CMK (cell line): ENCODE data around the gene GJD3.
"Not testable (repeated sequence)": the region's sequence is repeated elsewhere in the genome, so short reads cannot be mapped to it uniquely, and the experiment has no call there.

Source experiments
- DNase-seq: peaks from one replicate; pipeline ENCODE4 v3.0.0-alpha.2; 2010; ENCODE audit warnings: low read depth

The GJD3 gene, protein sequence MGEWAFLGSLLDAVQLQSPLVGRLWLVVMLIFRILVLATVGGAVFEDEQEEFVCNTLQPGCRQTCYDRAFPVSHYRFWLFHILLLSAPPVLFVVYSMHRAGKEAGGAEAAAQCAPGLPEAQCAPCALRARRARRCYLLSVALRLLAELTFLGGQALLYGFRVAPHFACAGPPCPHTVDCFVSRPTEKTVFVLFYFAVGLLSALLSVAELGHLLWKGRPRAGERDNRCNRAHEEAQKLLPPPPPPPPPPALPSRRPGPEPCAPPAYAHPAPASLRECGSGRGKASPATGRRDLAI

DNA sequence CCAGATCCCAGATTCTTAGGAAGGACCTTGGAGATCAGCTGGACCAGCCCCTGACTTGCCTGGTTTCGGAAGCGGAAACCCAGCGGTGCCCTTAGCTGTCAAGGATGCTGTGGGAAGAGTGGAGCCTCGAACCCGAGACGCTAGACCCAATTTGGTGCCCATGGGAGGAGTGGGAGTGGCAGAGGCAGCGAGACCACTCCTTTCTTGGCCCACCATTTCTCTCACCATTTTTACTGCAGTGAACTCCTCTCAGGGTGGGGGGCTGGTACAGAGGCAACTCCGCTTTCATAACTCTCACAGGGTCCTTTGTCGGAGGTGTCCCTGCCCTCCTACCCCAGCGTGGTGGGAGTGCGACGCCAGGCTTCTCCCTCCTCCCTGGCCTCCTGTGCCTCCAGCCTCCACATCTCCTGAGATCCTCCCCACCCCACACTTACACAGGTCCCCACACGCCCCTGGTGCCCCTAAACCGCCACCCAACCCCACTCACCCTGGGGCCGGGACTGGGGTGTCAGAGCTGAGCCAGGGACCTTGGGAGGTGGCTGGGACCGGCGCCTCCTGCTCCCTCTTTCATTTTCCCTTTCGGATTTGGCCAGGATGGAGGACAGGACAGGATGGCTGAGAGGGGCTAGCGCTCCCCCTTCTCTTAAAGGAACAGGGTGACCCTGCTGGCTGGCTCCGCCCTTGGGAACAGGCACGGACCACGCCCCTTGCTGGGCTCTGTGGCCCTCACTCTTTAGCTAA lies at the start of gene GJD3:
TSS of gene GJD3 (minus strand) at position 617 of the 741 bp plus-strand sequence. CDS start 922 bp downstream, outside the sequence.
- no peak for DNase-seq

DNA sequence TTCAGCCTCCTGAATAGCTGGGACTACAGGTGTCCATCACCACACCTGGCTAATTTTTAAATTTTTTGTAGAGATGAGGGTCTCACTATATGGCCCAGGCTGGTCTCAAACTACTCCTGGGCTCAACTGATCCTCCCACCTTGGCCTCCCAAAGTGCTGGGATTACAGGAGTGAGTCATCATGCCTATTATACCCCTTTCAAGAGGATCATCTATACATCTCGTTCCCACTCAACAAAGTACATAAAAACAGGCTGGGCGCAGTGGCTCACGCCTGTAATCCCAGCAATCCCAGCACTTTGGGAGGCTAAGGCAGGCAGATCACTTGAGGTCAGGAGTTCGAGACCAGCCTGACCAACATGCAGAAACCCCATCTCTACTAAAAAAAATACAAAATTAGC lies 49.8 kb upstream of the GJD3 start:
- DNase-seq, result not testable (repeated sequence)

DNA sequence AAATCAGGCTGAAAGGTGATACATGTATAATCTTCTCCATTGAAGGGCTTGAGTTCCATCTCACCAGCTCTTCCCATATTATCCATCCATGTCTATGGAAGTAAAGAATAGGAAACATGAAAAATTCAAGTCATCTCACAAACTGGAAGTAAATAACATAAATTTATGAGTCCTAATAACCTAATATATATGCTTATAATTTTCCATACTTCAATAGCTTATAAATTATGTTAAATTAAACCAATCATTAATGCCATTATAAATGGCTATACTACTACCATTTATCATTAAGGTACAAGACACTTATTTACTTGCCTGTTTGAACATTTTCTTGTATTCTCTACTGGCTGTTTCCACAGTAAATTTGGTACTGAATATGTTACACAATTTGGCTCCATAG lies 48.3 kb upstream of the GJD3 start:
- no peak for DNase-seq

DNA sequence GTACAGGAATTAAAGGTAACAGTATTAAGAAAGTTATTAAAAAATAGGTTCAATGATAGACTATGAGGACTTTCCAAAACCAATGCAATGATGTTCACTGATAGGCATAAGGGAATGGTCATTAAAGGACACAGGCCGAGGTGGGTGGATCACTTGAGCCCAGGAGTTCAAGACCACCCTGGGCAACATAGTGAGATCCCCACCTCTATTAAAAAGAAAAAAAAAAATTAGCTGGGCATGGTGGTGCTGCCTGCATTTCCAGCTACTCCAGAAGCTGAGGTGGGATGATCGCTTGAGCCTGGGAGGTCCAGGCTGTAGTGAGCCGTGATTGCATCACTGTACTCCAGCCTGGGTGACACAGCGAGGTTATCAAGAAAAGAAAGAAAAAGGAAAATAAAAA lies 47.3 kb upstream of the GJD3 start:
- no peak for DNase-seq

DNA sequence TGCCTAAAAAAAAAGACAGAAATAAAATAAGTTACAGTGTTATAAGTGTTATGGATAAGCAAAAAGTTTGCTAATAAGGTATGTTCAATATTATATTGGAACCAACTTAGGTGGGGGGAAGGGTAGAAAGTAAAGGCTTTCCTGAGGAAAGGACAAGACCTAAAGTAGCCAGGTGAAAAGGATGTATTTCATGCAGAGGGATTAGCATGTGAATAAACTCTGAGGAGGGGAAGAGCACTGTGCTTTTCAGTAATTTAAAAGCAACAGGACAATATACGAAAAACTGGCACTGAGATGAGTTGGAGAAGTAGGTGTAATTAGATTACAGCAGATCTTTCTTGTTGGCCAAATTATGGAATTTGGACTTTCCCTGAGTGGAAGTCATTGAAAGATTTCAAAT lies 45.5 kb upstream of the GJD3 start:
- DNase-seq, result no peak

DNA sequence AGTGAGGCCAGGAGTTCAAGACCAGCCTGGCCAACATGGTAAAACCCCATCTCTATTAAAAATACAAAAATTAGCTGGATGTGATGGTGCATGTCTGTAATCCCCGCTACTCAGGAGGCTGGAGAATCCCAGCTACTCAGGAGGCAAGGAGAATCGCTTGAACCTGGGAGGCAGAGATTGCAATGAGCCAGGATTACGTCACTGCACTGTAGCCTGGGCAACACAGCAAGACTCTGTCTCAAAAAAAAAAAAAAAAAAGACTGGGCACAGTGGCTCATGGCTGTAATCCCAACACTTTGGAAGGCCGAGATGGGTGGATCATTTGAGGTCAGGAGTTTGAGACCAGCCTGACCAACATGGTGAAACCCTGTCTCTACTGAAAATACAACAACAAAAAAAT lies 45.0 kb upstream of the GJD3 start:
- DNase-seq, result not testable (repeated sequence)

DNA sequence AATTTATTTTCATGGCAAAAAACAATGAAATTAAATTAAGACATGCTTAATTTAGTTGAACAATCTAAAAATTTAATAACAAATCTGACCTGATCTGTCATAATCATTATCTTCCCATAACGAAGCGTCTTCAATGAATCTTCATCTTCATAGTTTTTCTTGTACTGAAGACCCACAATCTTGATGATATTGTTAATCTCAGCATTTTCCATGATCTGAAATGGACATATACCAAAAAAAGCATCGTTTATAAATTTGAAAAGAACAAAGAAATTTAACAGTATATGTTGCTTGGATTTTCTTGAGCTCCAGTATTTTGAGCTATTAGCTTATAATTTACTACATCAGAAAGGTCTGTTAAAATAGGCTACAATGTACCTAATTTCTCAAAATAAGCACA lies 42.9 kb upstream of the GJD3 start:
- no peak for DNase-seq

DNA sequence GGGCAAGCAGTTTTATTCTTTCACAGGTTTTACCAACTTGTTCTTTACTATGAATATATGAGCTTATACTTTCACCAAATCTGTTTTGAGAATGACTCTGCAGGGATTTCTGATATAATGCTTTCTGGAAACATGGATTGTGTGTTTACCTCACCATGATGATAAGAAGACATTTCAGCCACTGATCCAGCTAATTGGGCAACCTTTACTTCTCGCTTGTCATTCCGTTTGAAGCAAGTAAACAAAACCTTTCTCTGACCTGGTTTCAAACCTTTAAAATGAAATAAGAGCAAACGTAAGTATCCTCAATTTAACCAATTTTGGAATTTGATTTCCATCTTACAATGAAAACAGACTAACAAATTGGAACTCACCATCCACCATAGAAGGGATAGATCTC lies 39.5 kb upstream of the GJD3 start:
- DNase-seq, result no peak

DNA sequence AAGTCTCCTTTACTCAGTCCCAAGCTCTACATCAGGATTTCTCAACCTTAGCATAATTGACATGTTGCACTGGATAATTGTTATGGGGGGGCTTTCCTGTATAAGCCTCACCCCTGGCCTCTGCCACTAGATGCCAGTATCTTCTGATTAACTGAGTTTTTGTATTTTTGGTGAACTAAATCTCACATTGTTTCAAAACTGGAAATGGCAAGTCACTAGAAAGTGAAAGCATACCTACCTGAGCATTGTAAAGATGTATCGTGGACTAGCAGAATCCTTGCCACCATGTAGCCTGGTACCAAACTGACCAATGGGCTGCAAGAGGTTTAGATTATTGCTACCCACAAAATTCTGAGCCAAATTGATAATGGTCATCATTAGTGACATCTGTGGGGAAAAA lies 38.1 kb upstream of the GJD3 start:
- DNase-seq, result no peak

DNA sequence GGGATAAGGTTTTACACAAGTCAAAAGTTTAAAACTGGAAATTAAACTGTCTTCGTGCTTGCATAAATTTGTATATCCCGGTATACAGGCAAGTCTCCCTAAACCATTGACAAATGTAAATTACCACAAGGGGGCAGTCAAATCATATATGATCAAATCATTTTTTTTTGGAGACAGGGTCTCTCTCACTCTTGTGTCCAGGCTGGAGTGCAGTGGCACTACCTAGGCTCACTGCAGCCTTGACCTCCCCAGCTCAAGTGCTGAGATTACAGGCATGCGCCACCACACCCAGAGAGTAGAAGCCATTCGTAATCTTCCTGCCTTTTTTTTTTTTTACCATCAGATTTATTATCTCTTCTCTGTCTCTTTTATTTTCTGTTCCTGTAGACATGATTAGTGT lies 34.6 kb upstream of the GJD3 start:
- peak; percentile 26 for DNase-seq

DNA sequence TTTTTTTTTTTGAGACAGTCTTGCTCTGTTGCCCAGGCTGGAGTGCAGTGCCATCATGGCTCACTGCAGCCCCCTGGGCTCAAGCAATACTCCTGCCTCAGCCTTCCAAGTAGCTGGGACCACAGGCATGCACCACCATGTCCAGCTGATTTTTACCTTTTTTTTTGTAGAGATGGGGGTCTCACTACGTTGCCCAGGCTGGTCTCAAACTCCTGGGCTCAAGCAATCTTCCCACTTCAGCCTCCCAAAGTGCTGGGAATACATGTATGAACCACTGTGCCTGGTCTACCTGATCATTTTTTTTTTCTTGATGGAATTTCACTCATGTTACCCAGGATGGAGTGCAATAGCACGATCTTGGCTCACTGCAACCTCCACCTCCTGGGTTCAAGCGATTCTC lies 22.0 kb upstream of the GJD3 start:
- not testable (repeated sequence) for DNase-seq

DNA sequence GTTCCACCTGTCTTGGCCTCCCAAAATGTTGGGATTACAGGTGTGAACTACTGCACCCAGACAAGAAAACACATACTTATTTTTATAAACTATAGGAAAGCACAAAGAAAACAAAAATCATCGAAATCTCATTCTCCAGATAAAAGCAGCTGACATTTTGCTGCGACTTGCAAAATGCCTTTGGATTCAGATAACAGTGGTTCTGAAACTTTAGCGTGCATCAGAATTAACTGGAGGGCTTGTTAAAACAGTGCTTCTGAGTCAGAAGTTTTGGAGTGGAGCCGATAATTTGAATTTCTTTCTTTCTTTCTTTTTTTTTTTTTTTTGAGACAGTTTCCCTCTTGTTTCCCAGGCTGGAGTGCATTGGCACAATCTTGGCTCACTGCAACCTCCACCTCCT lies 17.7 kb upstream of the GJD3 start:
- no peak for DNase-seq

DNA sequence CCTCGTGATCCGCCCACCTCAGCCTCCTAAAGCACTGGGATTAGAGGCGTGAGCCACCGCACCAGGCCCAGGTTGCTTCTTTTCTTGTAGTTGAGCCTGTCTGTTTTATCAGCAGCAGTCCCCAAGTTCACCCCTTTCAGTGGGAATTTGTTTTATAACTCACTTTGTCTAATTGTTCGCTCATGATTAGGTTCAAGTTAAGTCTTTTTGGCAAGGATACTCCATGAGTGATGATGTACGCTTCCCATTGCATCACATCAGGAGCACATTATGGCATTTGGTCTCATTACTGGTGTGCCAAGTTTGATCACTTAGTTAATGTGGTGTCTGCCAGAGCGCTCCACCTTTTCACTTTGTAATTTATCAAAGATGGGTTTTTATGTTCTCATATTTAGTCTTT lies 14.4 kb upstream of the GJD3 start:
- DNase-seq, result no peak

DNA sequence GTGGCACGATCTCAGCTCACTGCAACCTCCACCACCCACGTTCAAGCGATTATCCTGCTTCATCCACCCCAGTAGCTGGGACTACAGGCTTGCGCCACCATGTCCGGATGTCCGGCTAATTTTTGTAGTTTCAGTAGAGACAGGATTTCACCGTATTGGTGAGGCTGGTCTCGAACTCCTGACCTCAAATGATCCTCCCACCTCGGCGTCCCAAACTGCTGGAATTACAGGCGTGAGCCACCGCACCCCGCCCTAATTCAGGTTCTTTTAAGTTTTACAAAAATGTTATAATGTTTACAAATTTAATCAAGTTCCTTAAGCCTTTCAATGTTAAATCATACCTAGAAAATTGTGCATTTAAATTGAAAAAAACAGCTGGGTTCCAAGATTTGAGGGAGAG lies 13.3 kb upstream of the GJD3 start:
- DNase-seq, result no peak

DNA sequence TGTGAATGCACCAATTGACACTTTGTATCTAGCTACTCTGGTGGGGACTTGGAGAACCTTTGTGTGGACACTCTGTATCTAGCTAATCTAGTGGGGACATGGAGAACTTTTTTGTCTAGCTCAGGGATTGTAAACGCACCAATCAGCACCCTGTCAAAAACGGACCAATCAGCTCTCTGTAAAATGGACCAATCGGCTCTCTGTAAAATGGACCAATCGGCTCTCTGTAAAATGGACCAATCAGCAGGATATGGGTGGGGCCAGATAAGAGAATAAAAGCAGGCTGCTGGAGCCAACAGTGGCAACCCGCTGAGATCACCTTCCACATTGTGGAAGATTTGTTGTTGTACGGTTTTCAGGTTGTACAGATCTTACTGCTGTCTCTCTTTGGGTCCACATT lies 12.0 kb upstream of the GJD3 start:
- DNase-seq, result not testable (repeated sequence)

DNA sequence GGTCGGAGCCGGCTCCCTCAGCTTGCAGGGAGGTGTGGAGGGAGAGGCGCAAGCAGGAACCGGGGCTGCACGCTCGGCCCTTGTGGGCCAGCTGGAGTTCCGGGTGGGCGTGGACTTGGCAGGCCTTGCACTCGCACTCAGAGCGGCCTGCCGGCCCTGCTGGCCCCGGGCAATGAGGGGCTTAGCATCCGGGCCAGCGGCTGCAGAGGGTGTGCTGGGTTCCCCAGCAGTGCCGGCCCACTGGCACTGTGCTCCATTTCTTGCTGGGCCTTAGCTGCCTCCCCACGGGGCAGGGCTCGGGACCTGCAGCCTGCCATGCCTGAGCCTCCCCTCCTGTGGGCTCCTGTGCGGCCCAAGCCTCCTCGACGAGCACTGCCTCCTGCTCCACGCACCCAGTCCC lies 11.2 kb upstream of the GJD3 start:
- not testable (repeated sequence) for DNase-seq

DNA sequence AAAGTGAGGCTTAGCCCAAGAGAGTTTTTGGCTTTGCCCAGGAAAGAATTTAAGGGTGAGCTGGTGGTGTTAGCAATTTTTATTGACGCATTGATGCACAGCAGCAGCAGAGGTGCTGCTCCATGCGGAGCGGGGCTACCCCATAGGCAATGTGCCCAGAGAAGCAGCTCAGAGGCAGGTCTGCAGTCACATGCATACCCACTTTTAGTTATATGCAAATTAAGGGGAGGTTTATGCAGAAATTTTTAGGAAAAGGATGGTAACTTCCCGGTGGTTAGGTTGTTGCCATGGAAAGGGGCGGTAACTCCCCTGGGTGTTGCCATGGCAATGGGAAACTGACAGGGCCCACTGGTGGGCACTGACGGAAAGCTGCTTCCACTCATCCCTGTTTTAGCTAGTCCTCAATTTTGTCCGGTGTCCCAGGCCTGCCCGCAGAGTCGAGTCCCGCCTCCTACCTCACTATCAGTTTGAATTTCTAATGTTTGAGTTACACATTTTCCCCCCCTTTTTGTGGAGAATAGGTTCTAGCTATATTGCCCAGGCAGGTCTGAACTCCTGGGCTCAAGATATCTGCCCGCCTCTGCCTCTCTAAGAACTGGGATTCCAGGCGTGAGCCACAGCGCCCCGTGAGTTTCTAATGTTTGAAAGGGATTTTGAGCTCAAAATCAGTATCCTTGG lies 10.4 kb upstream of the GJD3 start:
- DNase-seq, result no peak

DNA sequence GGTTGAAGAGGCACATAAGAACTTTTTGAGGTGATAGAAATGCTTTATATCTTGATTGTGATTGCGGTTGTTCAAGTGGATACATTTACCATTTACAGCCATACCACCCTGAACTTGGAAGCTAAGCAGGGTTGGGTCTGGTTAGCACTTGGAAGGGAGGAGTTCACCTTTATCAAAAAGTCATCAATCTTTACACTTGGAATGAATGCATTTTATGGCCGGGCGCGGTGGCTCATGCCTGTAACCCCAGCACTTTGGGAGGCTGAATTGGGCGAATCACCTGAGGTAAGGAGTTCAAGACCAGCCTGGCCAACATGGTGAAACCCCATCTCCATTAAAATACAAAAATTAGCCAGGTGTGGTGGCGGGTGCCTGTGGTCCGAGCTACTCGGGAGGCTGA lies 9.5 kb upstream of the GJD3 start:
- no peak for DNase-seq

DNA sequence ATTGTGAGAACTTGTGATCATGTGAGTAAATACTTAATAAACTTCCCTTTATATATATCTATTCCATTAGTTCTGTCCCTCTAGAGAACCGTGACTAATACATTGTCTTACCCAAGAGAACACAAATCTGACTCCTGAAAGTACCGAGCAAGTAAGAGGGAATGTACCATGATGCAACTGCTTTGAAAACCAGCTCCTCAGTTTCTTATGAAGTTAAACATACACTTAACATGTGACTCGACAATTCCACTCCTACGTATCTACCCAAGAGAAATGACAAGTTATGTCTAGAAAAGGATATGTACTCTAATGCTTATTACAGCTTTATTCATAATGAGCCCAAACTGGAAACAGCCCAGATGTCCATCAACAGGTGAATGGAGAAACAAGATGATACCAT lies 8.8 kb upstream of the GJD3 start:
- no peak for DNase-seq

DNA sequence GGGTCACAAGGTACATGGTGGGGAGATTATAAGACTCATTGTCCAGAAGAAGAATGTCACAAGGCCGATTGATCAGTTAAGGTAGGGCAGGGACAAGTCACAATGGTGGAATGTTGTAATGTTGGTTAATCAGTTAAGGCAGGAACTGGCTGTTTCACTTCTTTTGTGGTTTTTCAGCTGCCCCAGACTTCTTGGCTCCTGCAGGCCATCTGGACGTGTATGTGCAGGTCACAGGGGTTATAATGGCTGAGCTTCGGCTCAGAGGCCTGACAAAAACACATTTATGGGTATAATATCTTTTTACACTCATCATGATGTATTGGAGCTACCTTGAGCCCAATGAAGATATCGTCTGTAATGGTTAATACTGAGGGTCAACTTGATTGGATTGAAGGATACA lies 8.1 kb upstream of the GJD3 start:
- DNase-seq, result not testable (repeated sequence)

DNA sequence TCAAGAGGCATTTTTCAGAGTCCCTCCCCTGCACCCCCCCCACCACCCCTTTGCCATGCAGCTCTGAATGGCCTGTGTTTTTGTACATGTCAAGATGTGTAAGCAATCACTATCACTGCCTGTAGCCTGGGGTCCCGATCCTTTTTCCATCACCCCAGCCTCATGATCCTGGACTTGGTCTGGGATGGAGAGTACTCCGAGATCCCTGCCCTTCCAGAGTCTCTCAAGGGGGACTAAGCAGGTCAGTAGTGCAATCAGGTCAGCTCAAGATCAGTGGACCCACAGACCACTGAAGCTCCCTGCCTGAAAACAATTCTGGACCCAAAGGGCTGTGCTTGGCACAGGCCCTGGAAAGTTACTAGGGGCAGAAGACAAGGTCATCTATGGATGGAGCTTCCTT lies 7.5 kb upstream of the GJD3 start:
- no peak for DNase-seq

DNA sequence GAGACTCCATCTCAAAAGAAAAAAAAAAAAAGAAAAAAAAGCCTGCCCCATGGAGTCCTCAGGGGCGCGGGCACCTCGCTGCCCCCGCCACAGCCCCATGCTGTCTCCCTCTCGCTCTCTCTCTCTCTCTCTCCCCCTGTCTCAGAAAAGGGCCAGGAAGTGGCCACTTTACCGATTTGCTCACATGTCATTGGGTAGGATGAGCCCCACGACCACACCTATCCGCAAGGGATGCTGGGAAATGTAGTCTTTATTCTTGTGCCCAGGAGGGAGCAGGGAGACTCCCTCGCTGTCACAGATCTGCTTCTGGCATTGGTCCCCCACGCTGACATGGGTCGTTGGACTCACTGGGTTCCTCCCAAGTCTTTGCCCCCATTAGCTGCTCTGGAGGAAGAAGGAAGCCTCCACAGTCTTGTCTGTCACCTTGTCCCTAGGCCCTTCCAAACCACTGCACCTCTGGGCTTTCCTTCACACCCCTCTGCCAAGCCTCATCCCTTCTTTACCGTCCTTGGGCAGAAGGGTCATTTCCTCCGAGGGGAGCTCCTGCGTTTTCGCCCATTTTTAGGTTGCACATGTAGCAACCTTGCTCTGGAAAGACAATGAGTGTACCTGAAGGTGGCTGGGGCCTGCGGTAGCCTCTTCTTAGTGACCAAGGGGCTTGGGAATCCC lies 6.9 kb upstream of the GJD3 start:
- no peak for DNase-seq

DNA sequence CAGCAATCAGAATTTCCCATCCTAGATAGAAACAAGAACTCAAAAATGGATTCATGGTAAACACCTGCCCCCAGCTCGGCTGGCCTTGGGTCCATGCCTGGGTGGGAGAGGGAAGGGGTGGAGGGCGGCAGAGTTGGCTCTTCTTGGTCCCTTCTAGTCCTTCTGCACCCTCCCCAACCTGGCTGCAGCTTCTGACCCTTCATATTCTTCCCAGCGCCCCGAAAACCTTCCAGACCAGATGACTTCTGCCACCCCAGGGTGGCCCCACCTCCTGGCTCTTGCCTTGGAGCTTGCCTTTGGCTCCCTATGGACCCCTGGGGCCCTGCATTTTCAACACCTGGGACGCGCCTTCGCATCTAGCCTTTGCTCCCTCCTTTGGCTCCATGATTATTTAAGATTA lies 5.4 kb upstream of the GJD3 start:
- no peak for DNase-seq
